Activated naive CD4-positive, alpha-beta T cell treated with Interleukin-2 at 50 U/mL for 16 hours (primary cell): Measurements from ENCODE around the gene SF3B4.

ENCODE experiments used
- DNase-seq: peaks from one replicate; pipeline ENCODE4 v3.0.0-alpha.2; 2020

Gene SF3B4

DNA sequence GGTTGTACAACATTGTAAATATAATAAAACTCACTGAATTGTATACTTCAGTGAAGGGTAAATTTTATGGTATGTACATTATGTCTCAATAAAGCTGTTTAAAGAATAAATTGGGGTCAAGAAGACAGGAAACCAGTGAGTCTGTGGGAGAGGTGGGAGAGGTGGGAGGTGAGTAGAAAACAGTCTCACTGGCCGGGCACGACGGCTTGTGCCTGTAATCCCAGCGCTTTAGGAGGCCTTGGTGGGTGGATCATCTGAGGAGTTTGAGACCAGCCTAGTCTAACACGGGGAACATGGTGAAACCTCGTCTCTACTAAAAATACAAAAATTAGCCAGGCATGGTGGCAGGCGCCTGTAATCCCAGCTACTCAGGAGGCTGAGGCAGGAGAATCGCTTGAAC lies 4.9 kb upstream of the SF3B4 start:
- DNase-seq, result no peak

GRCh38 chr1:149931212-149931790 lies 3.7 kb upstream of the SF3B4 start:
- DNase-seq, result no peak

- DNase-seq, result no peak
These were observed 2.3 kb upstream of the SF3B4 start for GRCh38 chr1:149929856-149930255.

GRCh38 chr1:149928401-149928724 lies 760 bp upstream of the SF3B4 start:
- DNase-seq, result no peak

GRCh38 chr1:149927056-149927562 lies 494 bp downstream of the SF3B4 start:
- DNase-seq, result no peak

GRCh38 chr1:149926296-149926695 lies 1.3 kb downstream of the SF3B4 start:
- no peak for DNase-seq

GRCh38 chr1:149925751-149926150 lies 1.9 kb downstream of the SF3B4 start:
- DNase-seq, result no peak

- no peak for DNase-seq
These were observed 2.3 kb downstream of the SF3B4 start for GRCh38 chr1:149925345-149925744.

- DNase-seq, result no peak
These were observed 4.0 kb downstream of the SF3B4 start for GRCh38 chr1:149923626-149924025.

DNA sequence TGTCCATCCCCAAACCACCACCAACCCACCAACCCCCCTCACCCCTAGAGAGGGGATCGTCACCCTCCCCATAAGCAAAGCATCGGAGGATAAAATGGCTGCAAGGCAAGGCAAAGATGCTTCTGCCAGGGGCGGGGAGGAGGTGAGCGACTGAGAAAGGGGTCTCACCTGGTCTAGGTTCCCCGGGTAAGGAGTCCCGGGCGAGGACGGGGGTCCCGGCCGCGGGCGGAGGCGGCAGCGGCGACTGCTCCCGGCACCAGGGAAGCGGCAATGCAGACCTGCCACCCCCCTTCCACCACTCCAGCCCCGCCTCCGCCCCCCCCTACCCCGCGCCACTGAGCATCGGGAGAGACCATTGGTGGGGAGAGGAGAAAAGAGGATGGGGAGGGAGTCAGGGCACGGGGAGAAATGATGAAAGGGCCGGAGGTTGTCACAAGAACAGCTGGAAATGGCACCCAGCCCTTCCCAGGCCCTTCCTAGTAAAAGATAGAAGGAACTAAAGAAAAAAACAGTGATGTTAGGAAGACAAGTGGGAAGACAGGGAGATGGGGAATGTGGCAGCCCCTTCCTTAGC lies 9.9 kb downstream of the SF3B4 start, which contains the start of gene SV2A:
SV2A (minus strand) TSS at position 274 of the 574 bp plus-strand sequence. CDS start 4,004 bp downstream, outside the sequence.
- DNase-seq, result peak; percentile 43

DNA sequence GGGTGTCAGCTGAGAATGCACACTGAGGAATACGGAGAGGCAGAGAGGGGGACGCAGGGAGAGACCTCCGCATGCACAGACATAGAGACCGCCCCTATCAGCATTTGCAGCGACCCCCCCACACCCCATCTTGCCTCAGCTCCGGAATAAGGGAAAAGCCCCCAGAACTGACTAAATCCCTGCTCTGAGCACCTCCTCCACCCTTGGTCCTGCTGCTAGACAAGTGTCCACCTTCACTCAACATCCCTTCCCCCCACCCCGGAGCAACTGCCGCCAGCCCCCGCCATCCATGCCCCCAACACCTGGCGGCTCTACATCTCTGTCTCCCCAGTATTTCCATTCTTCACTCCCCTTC lies 10.7 kb downstream of the SF3B4 start:
- no peak for DNase-seq

GRCh38 chr1:149916193-149916897 lies 11.3 kb downstream of the SF3B4 start:
- DNase-seq, result no peak

GRCh38 chr1:149915429-149916192 lies 12.0 kb downstream of the SF3B4 start:
- DNase-seq, result no peak

- DNase-seq, result no peak
These were observed 13.1 kb downstream of the SF3B4 start for GRCh38 chr1:149914545-149914944.

DNA sequence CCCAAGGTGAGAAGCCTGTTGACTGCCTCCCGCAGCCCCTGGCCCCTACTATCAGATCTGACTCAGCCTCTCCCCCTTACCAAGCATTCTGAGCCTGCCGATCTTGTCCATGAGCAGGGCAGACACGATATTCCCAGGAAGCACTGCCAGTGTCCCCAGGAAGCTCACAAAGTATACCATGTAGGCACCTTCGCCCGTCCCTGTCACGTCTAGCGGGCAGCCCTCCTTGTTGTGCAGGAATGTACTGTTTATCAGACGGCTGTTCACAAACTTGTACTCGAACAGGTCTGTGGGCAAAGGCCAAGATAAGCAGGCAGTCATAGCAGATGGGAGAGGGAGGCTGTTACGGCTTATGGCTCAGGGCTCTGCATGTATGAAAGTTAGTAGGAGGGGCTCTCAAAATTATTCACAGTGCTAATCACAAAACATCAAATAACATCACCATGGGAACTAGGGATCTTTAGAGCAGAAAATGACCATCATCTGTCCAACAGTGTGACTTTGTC lies 21.0 kb downstream of the SF3B4 start:
- no peak for DNase-seq

DNA sequence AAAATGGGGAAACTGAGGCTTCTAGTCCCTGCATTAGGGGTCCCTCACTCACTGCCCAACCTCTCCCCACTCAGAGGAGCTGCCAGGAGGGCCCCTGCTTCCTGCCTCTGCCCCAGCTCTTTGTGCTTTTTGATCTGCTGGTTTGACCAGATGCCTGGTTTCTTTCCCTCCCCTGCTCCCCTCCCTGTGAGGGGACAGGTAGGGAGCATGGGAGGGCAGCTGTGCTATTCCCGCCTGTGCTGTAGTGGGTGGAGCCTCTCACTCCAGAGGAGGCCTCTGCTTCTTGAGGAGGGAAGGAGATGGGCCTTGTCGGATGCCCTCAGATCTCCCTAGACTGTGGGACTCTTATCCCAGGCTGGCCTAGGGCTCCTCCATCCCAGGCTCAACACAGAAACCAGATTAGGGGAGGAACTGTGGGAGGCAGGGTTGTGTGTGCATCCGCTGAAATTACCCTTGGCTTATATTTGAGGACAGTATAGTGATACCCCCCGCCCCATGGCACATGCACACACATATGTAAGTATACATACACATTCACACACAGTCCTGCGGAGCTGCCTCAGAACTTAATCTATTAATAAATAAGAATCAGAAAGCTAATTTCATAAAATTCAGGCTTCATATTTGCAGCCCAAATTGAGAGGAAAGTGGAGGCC lies 23.6 kb downstream of the SF3B4 start:
- no peak for DNase-seq

DNA sequence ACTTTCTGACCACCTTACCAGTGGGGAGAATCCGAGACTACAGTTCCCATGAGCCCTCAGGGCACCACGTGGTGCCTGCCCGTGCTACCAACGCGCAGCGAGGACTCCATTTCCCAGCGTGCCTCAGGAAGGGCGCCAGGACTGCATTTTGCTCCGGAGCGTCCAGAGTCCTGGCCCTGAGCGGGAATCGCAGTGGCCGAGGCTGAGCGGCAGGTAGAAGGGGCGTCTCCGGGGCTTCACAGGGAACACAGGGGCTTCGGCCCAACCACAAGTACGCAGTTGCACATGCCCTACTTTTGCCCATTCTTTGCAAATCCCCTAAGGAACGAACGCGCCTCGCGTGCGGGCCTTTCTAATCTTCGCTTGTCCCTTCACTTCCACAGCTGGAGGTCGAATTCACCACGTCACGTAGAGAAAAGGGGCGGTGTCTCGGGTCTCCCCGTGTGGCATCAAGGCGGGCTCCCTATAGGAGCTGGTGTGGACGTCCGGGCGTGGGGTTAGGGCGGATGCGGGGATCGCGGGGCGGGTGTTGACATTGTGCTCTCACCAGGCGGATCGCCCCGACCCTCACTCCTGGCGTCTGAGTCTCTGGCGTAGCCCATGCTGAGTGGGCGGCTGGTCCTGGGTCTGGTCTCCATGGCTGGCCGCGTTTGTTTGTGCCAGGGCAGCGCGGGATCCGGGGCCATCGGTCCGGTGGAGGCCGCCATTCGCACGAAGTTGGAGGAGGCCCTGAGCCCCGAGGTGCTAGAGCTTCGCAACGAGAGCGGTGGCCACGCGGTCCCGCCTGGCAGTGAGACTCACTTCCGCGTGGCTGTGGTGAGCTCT lies 27.9 kb downstream of the SF3B4 start, which contains the start of gene BOLA1:
BOLA1 (plus strand) TSS at position 109 of the 825 bp plus-strand sequence; CDS start at position 601, 492 bp downstream.
- DNase-seq, result peak; percentile 84

DNA sequence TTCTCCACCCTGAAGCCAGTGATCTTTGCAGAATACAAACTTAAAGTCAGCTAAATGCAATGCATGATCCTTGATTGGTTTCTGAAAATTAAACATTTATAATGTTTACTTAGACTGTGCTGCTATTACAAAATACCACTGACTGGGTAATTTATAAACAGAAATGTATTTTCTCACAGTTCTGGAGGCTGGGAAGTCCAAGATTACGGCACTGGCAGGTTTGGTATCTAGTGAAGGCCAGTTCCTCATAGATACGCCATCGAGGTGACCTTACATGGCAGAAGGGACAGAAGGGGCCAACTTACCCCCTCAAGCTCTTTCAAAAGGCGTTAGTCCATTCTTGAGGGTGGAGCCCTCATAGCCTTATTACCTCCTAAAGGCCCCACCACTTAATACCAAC lies 31.0 kb downstream of the SF3B4 start:
- no peak for DNase-seq

GRCh38 chr1:149888999-149889289 lies 38.7 kb downstream of the SF3B4 start:
- no peak for DNase-seq

GRCh38 chr1:149888247-149888998 lies 39.2 kb downstream of the SF3B4 start:
- DNase-seq, result peak; percentile 77
